Esophagus (tissue), 2 donors: ENCODE results near the gene TALDO1. TPM values are rescaled to one million over a fixed set of nuclear protein-coding genes. Genes with fewer than 3 reads are reported as not detected.
"Not testable (repeated sequence)": the region's sequence is repeated elsewhere in the genome, so short reads cannot be mapped to it uniquely, and the experiment has no call there.

Experiments used
- H3K27ac ChIP-seq, 2 donors: one replicate each; pipeline ENCODE4 v1.5.1; 2013; ENCODE audit warnings: low read depth in 2 of 2, mild to moderate bottlenecking in 2 of 2, inconsistent platforms in 1 of 2, low read length in 1 of 2, moderate library complexity in 1 of 2
- H3K27me3 ChIP-seq, 2 donors: one replicate each; pipeline ENCODE4 v1.6.1; 2013; ENCODE audit warnings: low read length in 2 of 2, control low read depth in 1 of 2, mild to moderate bottlenecking in 1 of 2; ENCODE audit not compliant: insufficient read depth in 2 of 2, control insufficient read depth in 1 of 2
- H3K36me3 ChIP-seq, 2 donors: one replicate each; pipeline ENCODE4 v1.6.1; 2013; ENCODE audit warnings: low read length in 1 of 2; ENCODE audit not compliant: control insufficient read depth in 2 of 2, insufficient read depth in 2 of 2
- H3K4me1 ChIP-seq, 2 donors: one replicate each; pipeline ENCODE4 v1.6.1; 2013; ENCODE audit warnings: low read length in 1 of 2; ENCODE audit not compliant: control insufficient read depth in 2 of 2, insufficient read depth in 2 of 2
- H3K4me3 ChIP-seq, 2 donors: one replicate each; pipeline ENCODE4 v1.5.1; 2013; ENCODE audit warnings: low read length in 2 of 2, mild to moderate bottlenecking in 2 of 2, low read depth in 1 of 2, moderate library complexity in 1 of 2
- H3K9me3 ChIP-seq, 2 donors: one replicate each; pipeline ENCODE4 v1.6.1; 2013; ENCODE audit warnings: mild to moderate bottlenecking in 2 of 2, low read depth in 1 of 2, low read length in 1 of 2, moderate library complexity in 1 of 2; ENCODE audit not compliant: control insufficient read depth in 2 of 2, insufficient read depth in 1 of 2
- WGBS, 2 donors: extraction: QIAGEN DNeasy Blood & Tissue Kit; methylation state at CpG; one replicate each; pipeline ENCODE4 v1.1.7; 2013; 5-methylcytosine and 5-hydroxymethylcytosine counted together
- polyA plus RNA-seq, 2 donors: library from polyadenylated mRNA; stranded (reverse); fragments of 200-250 nt; gene quantifications; one replicate each; pipeline ENCODE4 v1.2.3, GENCODE V29; 2013
- donor health status: healthy with polysubstance abuse.
- donor health status: Bipolar disorder and iron deficiency.

Gene TALDO1
- polyA plus RNA-seq, 2 donors, result 228 to 278 TPM

DNA sequence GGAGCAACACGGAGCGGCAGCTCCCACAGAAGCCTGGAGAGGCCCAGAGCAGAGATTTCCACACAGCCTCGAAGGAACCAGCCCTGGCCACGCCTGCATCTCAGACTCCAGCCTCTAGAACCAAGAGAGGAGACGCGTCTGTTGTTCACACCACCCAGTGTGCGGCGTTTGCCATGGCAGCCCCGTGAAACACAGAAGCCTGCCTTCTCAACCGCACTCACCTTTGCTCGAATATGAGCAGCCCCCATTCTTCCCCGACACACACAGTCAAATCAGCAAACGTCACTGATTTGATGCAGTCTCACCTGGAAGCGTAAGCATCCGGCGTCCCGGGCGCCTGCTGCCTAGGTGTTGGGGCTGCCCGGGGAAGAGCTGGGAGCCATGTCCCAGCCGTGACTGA is 14.2 kb upstream of the TALDO1 start:
- no peaks in the 10 kb centered on the region for H3K9me3 ChIP-seq
- WGBS, 2 donors, result 80 to 83% methylated on average over 20 of the region's 20 CpGs
- peaks cover 3 to 7% of the 10 kb centered on the region in 2 donors for H3K4me1 ChIP-seq
- no peaks in the 10 kb centered on the region for H3K36me3 ChIP-seq
- no peaks in the 10 kb centered on the region for H3K27me3 ChIP-seq
- H3K4me3 ChIP-seq, result no peak overlapping the region
- no peak overlapping the region for H3K27ac ChIP-seq

DNA sequence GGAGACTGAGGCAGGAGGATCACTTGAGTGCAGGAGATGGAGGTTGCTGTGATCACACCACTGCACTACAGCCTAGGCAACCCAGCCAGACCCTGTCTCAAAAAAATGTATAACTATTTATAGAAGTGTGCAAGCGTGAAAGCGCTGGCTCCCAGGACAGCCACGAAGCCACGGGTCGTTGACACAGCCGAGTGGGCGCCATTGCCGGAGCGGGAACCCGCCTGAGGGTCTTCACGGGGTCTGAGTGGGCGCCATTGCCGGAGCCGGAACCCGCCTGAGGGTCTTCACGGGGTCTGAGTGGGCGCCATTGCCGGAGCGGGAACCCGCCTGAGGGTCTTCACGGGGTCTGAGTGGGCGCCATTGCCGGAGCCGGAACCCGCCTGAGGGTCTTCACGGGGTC is 12.7 kb upstream of the TALDO1 start:
- WGBS, 2 donors, result 94 to 95% methylated on average over 26 of the region's 26 CpGs
- H3K27ac ChIP-seq, H3K9me3 ChIP-seq, H3K4me1 ChIP-seq, H3K36me3 ChIP-seq, H3K27me3 ChIP-seq, H3K4me3 ChIP-seq: not testable (repeated sequence)

DNA sequence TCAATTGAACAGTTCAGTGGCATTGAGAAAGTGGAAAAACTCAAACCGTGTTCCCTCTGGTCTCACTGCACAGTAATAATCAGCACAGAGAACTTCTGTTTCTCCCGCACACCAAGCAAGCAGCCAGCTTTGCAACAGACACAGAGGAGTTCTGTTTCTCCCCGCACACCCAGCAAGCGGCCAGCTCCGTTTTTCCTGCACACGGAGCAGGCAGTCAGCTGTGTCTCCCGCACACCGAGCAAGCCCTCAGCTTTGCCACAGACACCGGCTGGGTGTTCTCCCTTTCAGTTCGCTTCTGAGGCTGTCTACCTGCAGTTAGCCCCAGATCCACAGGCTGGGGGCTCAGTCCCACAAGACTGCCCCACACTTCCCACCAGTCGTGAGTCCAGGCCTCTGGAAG is 9.9 kb upstream of the TALDO1 start:
- H3K4me3 ChIP-seq, result peak overlapping the region in 1 of 2 donors; percentile 1
- no peaks in the 10 kb centered on the region for H3K27me3 ChIP-seq
- H3K27ac ChIP-seq, result peak overlapping the region; percentile 80 to 81
- no peaks in the 10 kb centered on the region for H3K9me3 ChIP-seq
- 38 to 44% methylated on average over 11 of the region's 11 CpGs for WGBS, 2 donors
- peaks cover 3% of the 10 kb centered on the region in 2 donors for H3K4me1 ChIP-seq
- no peaks in the 10 kb centered on the region for H3K36me3 ChIP-seq

DNA sequence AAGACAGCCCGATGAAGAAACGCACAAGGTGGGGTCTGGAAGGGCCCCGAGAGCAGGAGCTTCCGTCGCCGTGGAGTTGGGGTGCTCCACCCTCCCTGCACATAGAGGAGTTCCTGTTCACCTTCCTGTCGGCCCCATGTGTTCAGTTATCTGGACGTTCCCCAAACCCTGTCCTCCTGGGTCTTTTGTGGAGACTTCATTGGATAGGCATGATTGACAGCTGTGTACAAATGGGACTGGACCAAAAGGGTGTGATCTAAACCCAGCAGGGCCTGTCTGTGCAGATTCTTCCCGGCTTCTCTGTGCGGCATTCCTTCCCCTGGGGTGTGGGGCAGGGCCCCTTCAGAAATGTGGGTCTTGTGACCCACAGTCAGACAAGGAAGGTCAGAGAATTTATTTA is 9.4 kb upstream of the TALDO1 start:
- WGBS, 2 donors, result 23 to 42% methylated on average over 10 of the region's 10 CpGs
- not testable (repeated sequence) for H3K4me3 ChIP-seq, H3K9me3 ChIP-seq, H3K4me1 ChIP-seq, H3K36me3 ChIP-seq, H3K27me3 ChIP-seq
- H3K27ac ChIP-seq, result peak overlapping the region; percentile 80 to 81

DNA sequence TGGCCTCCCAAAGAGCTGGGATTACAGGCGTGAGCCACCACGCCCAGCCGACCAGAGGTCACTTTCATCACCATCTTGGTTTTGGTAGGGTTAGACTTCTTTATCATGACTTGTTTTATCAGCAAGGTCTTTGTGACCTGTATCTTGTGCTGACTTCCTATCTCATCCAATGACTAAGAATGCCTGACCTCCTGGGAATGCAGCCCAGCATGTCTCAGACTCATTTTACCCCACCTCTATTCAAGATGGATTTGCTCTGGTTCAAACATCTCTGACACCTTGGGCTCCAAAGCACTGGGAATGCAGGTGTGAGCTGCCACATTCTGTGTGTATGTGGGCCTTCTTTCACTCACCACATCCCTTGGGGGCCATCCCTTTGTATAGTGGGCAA is 5.1 kb upstream of the TALDO1 start:
- Histone ChIP-seq H3K36me3 (no peaks in the 10 kb centered on the region), H3K27ac (peak overlapping the region in 1 of 2 donors; percentile 11), H3K4me1 (peaks cover 3 to 6% of the 10 kb centered on the region in 2 donors), H3K27me3 (no peaks in the 10 kb centered on the region), H3K9me3 (no peaks in the 10 kb centered on the region), H3K4me3 (no peak overlapping the region)
- WGBS, 2 donors, result 84 to 89% methylated on average over 3 of the region's 3 CpGs

DNA sequence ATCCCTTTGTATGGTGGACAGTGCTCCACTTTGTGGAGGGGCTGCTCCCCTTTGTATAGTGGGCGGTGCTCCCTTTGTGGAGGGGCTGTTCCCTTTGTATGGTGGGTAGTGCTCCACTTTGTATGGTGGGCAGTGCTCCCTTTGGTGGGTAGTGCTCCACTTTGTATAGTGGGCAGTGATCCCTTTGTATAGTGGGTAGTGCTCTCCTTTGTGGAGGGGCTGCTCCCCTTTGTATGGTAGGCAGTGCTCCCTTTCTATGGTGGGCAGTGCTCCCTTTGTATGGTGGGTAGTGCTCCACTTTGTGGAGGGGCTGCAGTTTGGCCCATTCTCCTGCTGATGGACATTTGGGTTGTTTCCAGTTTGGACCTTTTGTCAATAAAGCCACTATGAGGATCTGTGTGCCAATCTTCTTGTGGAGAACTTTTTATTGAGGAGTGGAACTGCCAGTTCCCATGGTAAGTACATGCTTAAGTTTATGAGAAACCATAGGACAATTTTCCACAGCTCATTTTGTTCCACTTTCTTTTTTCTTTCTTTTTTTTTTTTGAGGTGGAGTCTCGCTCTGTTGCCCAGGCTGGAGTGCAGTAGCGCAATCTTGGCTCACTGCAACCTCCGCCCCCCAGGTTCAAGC is 4.6 kb upstream of the TALDO1 start:
- WGBS, 2 donors, result 94 to 99% methylated on average over 4 of the region's 4 CpGs
- H3K4me1 ChIP-seq, result peaks cover 0 to 3% of the 10 kb centered on the region in 2 donors
- no peaks in the 10 kb centered on the region for H3K9me3 ChIP-seq
- H3K27me3 ChIP-seq, result no peaks in the 10 kb centered on the region
- H3K4me3 ChIP-seq, result no peak overlapping the region
- H3K36me3 ChIP-seq, result no peaks in the 10 kb centered on the region
- H3K27ac ChIP-seq, result peak overlapping the region; percentile 7 to 11

DNA sequence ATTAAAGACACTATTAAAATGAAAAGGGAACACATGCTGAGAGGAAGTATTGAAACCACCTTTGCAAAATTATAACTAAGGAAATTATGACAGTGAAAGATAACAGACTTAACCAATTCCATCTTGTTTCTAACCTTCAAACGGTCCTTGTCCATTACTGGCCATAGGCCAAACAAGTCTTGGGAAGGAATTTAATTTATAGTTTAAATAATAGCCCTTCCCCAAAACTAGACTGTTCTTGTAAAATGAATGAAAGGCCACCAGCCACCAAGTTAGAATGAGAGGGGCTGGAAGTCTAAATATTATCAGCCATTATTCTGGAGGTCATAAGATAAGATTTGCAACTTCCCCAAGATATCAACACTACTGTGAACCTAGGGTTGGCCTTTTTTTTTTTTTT is 1.8 kb upstream of the TALDO1 start:
- Histone ChIP-seq H3K4me1 (peaks cover 0 to 7% of the 10 kb centered on the region in 2 donors), H3K36me3 (no peaks in the 10 kb centered on the region), H3K27ac (no peak overlapping the region), H3K27me3 (no peaks in the 10 kb centered on the region), H3K4me3 (no peak overlapping the region), H3K9me3 (no peaks in the 10 kb centered on the region)
- 17 to 23% methylated on average over 1 of the region's 1 CpG for WGBS, 2 donors

DNA sequence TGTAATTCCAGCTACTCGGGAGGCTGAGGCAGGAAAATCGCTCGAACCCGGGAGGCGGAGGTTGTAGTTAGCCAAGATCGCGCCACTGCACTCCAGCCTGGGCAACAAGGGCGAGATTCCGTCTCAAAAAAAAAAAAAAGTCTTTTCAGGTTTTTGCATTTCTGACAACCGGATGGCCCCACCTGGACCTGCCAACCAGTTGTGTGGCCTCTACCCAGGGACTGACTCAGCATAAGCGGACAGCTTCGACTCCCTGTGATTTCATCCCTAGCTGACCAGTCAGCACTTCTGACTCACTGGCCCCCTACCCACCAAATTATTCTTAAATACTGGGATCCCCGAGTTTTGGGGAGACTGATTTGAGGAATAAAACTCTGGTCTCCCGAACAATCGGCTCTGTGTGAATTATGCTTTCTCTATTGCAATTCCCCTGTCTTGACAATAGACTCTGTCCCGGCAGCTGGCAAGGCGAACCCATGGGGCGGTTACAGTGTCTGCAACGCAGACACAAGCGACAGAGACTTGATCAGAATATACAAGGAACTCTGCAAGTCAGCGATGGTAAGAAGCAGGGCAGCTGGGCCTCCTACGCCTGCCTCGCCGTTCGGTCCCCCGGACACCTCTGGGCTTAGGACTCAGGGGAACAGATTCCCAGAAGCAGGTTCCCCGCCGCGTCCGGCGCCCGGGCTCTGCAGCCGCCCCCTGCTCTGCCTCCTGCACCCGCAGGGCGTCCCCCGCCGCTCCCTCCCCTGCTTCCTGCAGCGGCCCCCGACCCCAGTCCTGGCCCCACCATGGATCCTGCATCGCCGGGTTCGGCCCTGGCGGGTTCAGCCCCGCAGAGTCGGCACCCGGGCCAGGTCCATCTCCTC is 741 bp upstream of the TALDO1 start:
- no peaks in the 10 kb centered on the region for H3K9me3 ChIP-seq
- WGBS, 2 donors, result 23 to 25% methylated on average over 44 to 46 of the region's 46 CpGs
- H3K27me3 ChIP-seq, result no peaks in the 10 kb centered on the region
- peak overlapping the region; percentile 94 for H3K27ac ChIP-seq
- H3K4me1 ChIP-seq, result peaks cover 0 to 7% of the 10 kb centered on the region in 2 donors
- H3K36me3 ChIP-seq, result no peaks in the 10 kb centered on the region
- H3K4me3 ChIP-seq, result peak overlapping the region; percentile 80 to 98

DNA sequence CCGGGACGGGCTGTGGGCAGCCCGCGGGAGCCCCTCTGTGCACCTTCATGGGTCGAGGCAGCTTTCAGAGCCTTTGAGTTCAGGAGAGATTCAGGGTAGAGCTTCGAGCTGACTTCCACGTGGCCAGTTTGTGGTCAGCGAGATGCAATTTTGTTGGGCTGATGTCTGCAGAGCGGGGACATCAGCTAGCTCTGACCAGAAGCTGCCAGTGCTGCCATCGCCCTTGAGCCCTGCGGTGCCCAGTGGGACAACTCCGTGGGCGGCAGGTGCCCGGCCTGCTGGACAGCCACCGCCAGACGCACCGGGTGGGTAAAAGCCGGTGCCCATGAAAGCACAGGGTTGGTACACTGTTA is 719 bp downstream of the TALDO1 start:
- peaks cover 0 to 4% of the 10 kb centered on the region in 2 donors for H3K4me1 ChIP-seq
- peak overlapping the region; percentile 80 to 98 for H3K4me3 ChIP-seq
- 4 to 5% methylated on average over 18 of the region's 18 CpGs for WGBS, 2 donors
- H3K9me3 ChIP-seq, result no peaks in the 10 kb centered on the region
- peak overlapping the region; percentile 94 for H3K27ac ChIP-seq
- no peaks in the 10 kb centered on the region for H3K27me3 ChIP-seq
- peaks cover 0 to 4% of the 10 kb centered on the region in 2 donors for H3K36me3 ChIP-seq
